PFSK-1 (cell line): ENCODE data around the gene NKX2-4.

Experiments
- SIN3A ChIP-seq: IDR thresholded peaks from 2 replicates; pipeline ENCODE4 v1.6.1; 2012; ENCODE audit warnings: mild to moderate bottlenecking, low read length, moderate library complexity, borderline replicate concordance; ENCODE audit not compliant: insufficient read depth
- TF ChIP-seq, protein P1 (sequence below), 2 experiments: IDR thresholded peaks; 2 replicates each; pipeline versions ENCODE4 v1.6.1 to v1.8.0; 2011 to 2012; ENCODE audit warnings: low read depth in 2 of 2, low read length in 2 of 2, control low read depth in 1 of 2, inconsistent platforms in 1 of 2, mild to moderate bottlenecking in 1 of 2, moderate library complexity in 1 of 2; ENCODE audit not compliant: insufficient read depth in 1 of 2

DNA sequence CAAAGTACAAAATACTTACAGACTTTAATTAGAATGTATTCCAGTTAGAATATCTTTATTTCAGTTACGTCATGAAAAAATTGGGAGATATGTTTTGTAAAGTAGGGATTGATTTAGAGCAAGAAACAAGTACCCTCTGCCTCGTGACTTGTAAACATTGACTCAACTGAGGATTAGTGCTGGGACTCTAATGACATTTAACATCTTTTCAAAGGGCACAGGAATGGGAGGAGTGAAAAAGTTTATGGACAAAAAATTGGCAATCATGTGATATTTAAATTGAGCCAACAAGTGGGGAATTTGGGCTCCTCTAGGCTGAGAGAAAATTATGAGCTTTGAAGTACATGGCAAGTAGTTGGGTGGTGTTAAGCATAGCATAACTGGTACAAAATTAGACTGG lies 25.3 kb downstream of the NKX2-4 start:
- no peak for TF ChIP-seq SIN3A
- TF ChIP-seq, protein P1, sequence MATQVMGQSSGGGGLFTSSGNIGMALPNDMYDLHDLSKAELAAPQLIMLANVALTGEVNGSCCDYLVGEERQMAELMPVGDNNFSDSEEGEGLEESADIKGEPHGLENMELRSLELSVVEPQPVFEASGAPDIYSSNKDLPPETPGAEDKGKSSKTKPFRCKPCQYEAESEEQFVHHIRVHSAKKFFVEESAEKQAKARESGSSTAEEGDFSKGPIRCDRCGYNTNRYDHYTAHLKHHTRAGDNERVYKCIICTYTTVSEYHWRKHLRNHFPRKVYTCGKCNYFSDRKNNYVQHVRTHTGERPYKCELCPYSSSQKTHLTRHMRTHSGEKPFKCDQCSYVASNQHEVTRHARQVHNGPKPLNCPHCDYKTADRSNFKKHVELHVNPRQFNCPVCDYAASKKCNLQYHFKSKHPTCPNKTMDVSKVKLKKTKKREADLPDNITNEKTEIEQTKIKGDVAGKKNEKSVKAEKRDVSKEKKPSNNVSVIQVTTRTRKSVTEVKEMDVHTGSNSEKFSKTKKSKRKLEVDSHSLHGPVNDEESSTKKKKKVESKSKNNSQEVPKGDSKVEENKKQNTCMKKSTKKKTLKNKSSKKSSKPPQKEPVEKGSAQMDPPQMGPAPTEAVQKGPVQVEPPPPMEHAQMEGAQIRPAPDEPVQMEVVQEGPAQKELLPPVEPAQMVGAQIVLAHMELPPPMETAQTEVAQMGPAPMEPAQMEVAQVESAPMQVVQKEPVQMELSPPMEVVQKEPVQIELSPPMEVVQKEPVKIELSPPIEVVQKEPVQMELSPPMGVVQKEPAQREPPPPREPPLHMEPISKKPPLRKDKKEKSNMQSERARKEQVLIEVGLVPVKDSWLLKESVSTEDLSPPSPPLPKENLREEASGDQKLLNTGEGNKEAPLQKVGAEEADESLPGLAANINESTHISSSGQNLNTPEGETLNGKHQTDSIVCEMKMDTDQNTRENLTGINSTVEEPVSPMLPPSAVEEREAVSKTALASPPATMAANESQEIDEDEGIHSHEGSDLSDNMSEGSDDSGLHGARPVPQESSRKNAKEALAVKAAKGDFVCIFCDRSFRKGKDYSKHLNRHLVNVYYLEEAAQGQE (IDR thresholded peaks at IDR 0.05; ENCODE audit: insufficient read depth in 1 of 2, low read depth in 2 of 2, low read length in 2 of 2) = no peak
